Mucosa of gallbladder (tissue), 1 donor: Measurements from ENCODE around the gene THAP3. TPM values are rescaled to one million over a fixed set of nuclear protein-coding genes. Genes with fewer than 3 reads are reported as not detected.
"Not testable (repeated sequence)": the region's sequence is repeated elsewhere in the genome, so short reads cannot be mapped to it uniquely, and the experiment has no call there.

Source experiments
- DNase-seq: peaks from one replicate; pipeline ENCODE4 v3.0.0-alpha.2; 2020; ENCODE audit warnings: low spot score
- total RNA-seq: library from RNA; stranded (reverse); gene quantifications from one replicate; pipeline ENCODE4 v1.2.1, GENCODE V29; 2021
- donor health status: DM: no; HTN: no; CAD: no.

Gene THAP3
- total RNA-seq, 1 donor from 2014 or later, result 25.2 TPM

DNA sequence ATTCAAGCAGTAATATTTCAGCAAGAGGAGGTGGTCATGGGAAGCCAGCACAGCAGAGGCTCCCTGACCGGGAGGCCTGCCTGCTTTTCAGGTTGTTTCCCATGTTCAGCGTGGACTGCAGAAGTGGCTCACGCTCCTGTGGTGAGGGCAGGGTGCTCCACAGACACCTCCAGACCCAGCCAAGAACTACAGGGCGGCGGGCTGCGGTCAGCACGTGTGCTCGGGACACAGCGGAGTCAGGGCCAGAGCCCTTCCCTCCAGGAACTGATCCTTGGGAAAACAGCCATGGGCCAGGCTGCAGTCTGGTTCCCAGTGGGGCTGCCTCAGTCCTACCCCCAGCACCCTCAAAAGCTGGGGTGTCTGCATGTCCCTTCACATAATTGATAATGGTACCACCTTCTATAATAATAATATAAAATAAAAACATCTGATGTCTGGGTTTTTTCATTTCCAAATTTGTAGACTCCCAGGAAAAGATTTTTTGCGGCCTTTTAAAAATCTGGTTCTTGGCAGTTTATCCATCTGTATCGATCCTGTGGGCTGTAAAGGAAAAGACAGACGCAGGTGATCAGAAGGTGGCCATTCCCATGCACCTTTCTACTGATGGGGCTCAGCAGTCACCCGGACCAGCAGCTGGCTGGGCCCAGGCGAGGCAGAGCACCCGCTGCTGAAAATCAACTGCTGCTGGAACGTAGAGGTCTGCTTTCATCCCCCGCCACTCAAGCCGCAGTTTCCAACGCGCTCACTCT lies 10.7 kb downstream of the THAP3 start:
- DNase-seq, result no peak

DNA sequence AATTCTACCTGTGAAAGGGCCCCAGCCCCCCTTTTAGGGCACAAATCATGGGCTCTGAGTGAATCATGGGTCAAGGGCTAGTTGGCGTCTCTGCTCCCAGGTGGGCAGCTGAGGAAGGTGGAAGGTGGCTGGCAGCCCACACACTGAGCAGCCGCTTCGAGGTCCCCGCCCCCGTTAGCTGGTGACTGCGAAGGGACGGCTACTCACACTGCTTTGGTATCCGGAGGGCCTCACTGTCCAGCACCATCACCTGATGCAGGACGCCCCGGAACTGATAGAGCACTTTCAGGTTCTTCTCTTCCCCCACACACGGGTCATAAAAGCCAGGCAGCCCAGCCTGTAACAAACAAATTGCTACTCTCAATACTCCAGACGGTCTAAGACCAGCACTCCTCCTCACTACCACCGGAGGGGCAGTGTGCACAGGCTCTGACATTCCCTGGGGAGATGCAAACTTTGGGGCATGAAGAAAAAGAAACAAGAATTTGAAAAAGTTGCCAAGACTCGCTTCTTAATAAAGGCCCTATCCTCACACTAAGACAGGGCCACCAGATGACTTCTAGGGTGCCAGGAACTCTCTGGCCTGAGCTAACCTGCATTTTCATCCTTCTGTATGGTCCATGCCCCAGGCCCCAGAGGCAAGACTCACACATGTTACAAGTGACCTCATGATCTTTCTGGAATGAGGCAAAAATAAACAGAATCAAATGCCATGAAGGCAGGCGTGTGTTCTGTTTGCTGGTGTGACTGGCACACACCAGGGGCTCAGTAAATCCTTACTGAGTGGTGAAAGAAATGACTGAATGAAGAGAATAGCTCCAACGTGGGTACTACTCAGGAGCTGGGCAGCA lies 11.5 kb downstream of the THAP3 start:
- DNase-seq, result no peak

DNA sequence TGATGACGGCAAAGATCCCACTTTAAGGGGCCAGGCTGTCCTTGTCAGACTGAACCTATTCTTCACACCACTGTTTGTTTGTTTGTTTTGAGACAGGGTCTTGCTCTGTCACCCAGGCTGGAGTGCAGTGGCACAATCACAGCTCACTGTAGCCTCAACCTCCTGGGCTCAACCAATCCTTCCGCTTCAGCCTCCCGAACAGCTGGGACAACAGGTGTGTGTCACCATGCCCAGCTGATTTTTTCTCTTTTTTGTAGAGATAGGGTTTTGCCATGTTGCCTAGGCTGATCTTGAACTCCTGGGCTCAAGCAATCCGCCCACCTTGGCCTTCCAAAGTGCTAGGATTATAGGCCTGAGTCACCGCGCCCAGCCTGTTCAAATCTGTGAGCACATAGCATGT lies 12.1 kb downstream of the THAP3 start:
- not testable (repeated sequence) for DNase-seq

DNA sequence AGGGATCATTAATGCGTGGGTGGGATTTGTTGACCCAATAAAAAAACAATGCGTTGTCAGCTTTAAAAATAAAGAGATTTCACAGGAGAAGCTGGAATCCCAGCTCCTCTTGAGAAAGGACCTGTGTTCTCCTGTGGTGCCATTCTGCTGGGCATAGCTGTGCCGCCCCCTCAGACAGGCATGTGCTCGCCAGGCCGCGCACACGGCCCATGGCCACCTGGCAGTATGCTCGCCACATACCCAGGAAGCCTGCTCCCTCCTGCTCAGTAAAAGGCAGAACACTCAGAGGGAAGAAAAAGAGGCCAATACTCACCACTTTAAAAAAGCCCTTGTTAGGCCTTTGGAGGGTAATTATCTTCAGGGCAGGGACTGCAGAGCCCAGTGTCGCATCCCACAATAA lies 13.1 kb downstream of the THAP3 start:
- no peak for DNase-seq

DNA sequence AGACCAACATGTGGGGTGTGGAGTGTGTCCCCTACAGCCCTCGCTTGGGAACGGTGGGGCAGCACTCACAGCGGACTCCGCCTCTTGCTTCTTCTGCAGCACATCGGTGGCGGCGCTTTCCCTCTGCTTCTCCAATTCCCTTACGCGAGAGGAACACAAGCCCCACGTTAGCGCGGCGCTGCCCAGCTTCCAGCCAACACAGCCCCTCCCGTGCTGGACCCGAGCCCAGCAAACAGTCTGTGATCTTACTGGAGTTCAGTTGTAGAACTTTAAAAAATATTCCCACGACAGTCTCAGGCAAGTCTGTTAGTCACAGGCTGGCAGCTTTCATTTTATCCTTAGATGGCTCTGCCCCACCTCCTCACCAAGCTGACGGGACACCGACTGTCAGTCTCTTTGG lies 13.6 kb downstream of the THAP3 start:
- peak; percentile 77 for DNase-seq

DNA sequence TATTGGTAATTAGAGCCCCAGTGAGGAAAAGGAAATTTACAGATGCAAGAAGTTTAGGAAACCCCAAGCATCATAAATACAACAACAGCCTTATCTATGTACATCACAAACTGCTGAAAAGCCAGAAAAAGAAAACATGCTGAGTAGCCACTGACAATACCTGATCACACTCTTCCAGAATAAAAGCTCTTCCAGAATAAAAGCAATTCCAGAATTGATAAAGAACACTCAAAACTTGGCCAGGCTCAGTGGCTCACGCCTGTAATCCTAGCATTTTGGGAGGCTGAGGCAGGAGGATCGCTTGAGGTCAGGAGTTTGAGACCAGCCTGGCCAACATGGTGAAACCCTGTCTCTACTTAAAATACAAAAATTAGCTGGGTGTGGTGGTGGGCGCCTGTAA lies 16.2 kb downstream of the THAP3 start:
- not testable (repeated sequence) for DNase-seq

DNA sequence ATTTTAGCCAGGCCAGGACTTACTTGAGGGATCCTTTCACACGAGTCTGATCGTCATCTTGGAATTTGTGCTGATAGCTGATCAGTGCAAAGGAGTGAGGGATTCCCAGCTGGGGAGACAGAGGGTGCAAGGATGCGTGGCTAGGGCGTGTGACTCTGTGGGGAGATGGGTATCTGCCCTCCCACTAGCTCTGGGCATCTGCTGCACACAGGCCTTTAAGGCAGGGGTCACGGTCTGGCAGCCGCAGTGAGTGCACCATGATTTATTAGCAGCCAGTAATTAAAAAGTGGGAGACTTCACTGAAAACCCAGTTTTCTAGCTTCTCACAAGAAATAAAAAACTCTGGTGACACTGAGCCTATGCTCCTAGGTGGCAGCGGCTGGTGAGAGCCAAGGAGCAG lies 20.4 kb downstream of the THAP3 start:
- no peak for DNase-seq

DNA sequence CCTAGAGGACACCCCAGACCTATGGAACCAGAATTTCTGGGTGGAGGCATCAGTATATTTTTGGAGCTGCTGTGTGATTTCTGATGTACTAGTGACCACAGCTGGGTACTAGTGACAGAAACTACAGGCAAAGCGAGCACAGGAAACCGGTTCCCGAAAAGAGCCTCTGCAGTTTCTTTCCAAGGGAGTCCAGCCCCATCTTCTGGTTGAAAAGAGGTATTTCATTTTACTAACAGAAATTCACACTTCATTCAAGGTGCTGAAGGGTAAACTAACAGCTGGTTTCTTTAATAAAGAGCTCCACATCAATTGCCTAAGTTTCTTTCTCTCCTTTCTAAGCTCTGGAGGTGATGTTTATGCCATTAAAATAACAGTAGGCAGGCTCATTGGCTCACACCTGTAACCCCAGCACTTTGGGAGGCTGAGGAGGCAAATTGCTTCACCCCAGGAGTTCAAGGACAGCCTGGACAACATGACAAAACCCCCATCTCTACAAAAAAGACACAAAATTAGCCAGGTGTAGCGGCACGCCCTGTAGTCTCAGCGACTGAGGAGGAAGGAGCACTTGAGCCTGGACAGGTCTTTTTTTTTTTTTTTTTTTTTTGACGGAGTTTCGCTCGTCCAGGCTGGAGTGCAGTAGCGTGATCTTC lies 22.0 kb downstream of the THAP3 start:
- DNase-seq, result no peak

DNA sequence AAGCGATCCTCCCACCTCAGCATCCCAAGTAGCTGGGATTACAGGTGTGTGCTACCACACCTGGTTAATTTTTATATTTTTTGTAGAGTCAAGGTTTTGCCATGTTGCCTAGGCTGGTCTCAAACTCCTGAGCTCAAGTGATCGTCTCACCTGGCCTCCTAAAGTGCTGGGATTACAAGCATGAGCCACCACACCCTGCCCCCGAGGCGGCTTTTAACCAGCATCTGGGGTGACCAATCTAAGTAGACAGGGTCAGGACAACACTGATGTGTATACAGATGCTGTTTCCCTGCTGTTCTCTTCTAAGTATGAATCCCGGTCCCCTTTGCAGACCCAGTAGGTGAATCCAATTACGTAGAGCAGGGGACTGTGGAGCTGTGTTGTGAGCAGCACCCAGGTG lies 23.9 kb downstream of the THAP3 start:
- no peak for DNase-seq

DNA sequence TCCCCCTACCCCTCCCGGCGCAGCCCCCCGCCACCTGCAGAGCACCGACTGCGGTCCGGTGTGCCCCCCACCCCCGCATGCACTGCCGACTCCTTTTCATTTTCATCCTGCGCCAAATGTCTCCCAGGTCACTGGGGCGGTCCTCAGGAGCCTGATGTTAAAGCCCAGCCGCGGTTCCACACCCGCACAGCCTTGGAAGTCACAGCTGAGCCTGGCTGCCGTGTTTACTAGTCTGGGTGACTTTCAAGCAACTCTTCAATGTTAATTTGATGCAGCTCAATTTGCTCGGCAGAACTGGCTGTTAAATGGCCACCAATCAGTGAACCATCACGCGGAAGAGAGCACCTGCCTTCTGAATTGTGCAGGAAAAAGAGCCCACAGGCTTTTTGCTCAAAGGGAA lies 27.2 kb downstream of the THAP3 start:
- no peak for DNase-seq

DNA sequence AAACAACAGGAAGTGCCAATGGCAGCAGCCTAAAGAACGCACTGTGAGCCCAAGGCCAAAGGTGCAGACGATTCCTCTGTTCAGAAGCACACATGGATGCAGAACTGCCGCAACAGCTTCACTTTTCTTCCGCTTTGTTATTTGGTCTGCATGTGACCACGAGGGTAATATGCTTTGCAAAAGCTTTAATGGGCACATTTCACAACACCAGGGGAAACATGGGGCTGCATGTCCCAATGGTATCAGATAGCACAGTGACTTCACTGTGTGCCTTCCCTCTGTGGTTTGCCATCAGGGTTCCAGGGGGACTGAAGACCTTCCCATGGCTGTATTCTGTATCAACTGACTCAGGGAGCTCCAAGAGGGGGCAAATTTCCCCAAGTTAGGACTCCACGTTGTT lies 28.3 kb downstream of the THAP3 start:
- DNase-seq, result no peak

DNA sequence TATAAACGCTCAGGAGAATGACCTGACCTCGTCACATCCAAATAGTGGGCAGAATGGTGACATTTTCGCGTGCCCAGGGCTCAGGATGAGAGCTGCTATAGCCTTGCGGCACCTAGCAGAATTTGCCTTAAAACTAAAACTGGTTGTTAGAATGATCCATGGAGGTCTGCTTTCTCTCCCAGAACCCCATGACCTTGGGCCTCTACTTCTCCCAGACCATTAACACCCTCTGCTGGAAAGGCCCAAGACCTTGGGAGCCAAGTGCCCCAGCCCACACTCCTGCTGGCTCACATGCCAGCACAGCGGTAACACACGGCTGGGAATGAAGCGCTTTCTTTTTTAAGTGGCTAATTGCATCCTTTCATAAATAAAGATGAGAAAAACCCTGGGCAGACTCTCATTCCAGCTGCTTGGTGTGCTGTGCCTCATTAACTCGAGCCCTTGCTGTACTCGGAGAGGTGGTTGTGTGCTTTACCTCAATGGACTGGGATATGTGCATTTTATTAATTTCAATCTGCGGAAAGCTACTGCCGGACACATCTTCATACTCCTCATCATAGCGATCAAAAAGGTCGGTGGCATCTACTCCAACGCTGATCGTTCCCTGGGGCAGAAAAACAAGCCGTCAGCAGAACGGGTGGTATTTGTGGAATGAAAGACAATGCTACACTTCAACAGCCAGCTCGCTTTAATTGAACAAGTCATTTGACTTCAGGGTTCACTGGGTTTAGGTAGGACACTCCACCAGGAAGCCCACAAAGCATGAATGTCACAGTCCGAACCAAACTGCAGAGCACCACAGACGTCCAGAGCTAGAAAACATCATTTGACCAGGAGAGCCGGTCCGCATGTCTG lies 29.0 kb downstream of the THAP3 start:
- DNase-seq, result no peak

DNA sequence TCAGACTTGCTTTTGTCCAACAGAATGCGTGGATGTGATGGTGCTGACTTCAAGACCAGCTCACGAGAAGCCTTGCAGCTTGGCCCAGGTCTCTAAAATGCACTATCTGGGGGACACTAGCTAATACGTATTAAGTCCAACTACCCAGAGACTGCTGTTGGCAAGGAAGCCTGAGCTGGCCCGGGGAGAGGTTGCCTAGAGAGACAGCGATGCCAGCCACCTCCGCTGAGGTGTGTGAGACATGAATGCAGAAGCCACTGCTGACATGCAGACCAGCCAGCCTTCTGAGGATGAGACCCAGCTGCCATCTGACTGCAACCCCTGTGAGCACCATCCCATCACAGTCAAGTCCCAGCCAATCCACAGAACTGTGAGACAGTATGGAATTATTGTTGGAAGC lies 32.5 kb downstream of the THAP3 start:
- DNase-seq, result no peak

DNA sequence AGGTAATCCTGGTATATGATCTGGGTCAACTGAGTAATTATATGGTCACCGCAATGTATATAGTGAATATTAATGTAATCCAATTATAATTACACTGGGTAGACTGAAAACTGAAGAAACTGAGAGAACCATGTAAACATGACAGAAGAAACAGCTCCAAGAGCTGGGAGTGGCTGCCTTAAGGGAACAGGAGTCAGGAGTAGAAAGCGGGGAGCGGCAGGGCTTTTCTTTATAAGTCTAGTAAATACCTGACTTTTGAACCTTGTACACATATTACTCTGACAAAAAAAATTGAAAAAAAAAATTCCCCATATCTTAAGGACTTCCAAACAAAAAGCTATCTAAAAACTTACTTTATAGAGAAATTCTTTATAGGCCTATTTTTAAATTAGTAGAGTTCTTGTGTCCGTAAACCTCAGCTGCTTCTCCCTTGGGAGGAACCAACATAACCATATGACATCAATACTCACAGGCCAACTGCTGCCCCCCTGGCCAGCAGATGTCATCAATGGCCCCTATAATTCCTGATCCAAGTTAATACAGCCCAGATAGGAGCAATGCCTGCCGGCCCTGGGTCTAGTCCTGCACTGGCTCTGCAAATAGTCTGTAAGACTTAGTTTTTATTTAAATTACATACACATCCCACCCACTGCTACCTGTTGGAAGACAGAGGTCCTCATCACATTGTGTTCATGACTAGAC lies 33.8 kb downstream of the THAP3 start:
- no peak for DNase-seq

DNA sequence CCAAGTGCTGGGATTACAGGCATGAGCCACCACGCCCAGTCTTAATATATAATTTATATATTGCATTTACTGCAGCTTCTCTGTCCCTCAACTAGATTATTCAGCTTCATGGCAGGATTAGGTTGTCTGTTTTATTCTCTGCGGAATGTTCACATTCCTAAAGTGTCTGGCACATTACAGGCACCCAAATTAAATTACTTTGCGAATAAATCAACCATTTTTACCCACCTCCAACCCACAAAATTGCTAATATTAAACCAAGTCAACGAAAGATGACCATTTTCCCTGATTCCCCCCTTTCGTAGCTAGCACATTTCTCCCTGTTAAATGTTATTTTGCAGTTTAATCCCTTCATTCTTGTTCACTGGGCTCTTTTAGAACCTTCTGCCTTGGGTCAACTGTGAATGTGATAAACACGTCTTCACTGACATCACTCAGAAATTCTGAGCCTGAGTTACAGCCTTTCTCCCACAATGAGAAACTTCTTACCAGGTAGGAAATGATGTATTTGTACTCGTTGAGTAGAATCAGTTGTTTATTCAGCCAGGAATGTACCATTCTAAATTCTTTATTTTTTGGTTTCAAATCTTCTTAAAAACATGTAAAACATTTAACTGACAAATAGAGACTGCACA lies 35.9 kb downstream of the THAP3 start:
- DNase-seq, result no peak

DNA sequence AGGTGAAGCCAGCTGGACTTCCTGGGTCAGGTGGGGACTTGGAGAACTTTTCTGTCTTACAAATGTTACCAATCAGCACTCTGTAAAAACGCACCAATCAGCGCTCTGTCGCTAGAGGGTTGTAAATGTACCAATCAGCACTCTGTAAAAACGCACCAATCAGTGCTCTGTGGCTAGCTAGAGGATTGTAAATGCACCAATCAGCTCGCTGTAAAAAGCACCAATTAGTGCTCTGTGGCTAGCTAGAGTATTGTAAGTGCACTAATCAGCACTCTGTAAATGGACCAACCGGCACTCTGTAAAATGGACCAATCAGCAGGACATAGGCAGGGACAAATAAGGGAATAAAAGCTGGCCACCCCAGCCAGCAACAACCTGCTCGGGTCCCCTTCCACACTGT lies 37.8 kb downstream of the THAP3 start:
- not testable (repeated sequence) for DNase-seq

DNA sequence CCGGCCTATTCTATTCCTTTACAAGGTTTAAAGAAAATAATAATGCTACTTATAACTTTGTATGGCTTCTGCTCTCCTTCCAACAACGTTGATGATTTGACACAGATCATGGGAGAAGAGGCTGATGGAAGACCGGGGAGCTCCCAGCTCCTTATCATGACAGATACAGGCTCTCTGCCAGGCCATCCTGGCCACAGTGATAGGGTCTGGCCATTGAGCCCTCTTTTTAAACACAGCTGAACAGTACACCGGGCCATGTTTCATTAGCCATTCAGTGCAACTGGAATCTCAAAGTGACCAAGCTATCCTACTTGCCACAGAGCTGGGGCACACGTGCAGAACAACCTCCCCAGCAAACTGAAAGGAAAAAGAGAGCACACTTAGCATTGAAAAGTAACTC lies 42.0 kb downstream of the THAP3 start:
- no peak for DNase-seq

DNA sequence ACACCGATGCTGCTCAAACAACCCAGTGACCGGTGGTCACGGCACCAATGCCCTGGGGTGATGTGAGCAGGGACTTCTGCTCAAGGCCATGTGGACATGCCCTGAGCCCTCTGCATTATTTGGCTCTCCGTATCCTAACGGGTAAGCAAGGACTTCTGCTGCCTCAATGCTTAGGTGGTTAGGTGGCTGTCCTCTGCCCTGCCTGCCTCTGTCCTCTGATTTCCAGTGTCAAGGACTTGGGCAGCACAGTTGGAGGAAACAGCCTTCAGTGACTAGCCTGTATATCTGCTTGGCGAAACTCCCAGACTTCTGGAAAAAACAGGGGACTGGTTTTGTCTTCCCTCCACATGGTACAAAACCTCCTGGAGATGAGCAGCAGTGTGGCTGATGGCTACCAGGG lies 42.5 kb downstream of the THAP3 start:
- DNase-seq, result no peak

DNA sequence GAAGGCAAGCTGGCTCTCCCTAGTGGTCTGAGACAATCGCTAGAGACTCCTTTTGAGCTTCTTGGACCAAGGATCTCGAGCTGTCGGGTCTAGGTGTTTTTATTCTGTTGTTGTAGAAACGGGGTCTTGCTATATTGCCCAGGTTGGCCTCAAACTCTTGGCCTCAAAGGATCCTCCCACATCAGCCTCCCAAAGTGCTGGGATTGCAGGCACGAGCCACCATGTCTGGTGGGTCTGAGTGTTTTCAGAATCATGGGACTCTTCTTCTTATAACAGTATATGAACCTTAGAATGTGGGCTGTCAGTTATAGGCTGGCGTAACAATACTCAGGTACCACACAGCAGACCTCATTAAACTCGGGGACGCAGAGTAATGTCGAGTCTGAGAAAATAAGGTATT lies 43.8 kb downstream of the THAP3 start:
- DNase-seq, result no peak

DNA sequence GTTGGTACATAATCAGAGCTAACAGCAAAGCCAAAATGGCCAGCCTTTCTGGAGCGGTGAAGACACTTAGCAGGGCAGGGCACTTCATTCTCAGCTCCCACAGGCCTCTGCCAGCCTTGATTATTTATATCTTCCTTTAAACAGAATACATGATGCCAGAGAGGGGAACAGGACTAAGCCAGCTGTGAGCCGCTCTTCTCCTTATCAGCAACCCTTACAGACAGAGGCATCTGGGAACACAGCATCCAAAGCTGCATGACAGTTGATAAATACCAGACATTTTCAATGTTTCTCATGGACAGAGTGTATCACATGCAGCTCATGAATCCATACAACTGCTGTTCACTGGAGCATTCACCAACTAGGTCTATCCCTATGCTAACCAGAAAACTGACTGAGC lies 47.9 kb downstream of the THAP3 start:
- peak; percentile 14 for DNase-seq
